NCI-H460 (cell line): ENCODE measurements around the gene HECTD4. TPM values are rescaled to one million over a fixed set of nuclear protein-coding genes. Genes with fewer than 3 reads are reported as not detected.

ENCODE experiments used
- DNase-seq: peaks from one replicate; pipeline ENCODE4 v3.0.0-alpha.2; 2016; ENCODE audit warnings: low read depth; ENCODE audit errors: extremely low read depth
- total RNA-seq: library from RNA; depleted of rRNA; stranded (reverse); fragments of >200 nt; shearing (Covaris generic); gene quantifications from 2 replicates; pipeline ENCODE4 v1.2.3, GENCODE V29; 2014

HECTD4 gene
- total RNA-seq, 1 experiment from 2014 or later: 13.6 TPM

- no peak for DNase-seq
These were observed 56.5 kb downstream of the HECTD4 start for GRCh38 chr12:112325622-112326207.

- no peak for DNase-seq
These were observed 57.1 kb downstream of the HECTD4 start for GRCh38 chr12:112325157-112325556.

DNA sequence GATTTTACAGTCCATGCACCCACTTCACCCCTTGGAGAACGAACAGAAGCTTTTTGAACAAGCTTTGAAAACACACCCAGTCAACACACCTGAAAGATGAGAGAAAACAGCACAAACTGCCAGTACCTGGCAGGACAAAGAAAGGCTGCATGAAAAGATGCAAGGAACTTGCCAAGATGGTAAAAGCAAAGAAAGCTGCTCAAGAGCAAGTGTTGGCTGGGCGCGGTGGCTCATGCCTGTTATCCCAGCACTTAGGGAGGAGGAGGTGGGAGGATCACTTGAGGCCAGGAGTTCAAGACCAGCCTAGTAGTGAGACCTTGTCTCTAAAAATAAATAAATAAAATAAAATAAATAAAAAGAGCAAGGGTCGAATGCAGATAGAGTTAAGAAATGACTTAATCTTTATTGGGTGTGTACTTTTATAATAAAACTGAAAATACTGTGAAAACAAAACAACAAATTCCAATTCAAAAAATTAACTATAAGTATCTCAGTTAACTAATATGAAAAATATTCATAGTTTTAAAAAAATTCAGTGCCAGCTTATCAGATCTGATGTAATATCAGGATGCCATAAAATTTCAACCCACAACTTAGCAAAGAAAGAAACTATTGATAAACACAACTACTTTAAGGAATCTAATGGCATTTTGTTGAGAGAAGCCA lies 59.2 kb downstream of the HECTD4 start:
- DNase-seq: no peak

GRCh38 chr12:112322441-112322840 lies 59.8 kb downstream of the HECTD4 start:
- no peak for DNase-seq

DNA sequence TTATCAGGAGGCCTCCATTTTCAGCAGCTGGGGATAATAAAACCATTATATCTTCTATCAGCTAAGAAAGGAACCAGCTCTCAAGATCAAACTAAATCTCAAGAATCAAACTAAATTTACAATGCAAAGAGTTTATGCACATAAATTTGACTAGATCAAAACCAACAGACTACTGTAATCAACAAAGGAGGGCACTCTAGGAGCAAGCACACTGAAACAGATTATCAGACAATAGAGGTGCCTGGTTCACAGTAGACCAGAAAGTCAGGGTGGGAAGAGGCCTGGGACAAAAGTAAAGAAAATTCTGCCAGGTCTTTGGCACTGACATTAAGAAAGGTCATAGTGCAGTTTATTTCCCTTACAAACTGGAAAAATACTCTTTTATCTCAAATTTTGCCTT lies 61.0 kb downstream of the HECTD4 start:
- DNase-seq: no peak

DNA sequence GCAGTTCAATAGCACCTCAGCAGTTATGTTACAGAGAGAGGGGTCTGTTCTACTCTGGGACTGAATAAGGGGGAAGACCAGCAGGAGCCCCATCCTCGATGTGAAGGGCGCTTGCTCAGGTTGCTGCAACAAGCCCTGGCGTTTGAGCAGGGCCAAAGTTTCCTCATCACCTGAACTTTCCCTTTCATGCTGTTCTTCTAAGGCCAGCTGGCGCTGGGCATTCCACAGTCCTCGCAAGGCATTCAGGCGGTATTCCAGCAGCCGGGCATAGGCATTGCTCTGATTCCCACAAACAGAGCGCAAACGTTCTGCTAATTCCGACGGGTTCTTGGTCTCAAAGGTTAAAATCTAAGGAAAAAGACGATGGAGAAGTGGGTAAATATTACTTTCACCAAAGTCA lies 62.8 kb downstream of the HECTD4 start:
- no peak for DNase-seq

DNA sequence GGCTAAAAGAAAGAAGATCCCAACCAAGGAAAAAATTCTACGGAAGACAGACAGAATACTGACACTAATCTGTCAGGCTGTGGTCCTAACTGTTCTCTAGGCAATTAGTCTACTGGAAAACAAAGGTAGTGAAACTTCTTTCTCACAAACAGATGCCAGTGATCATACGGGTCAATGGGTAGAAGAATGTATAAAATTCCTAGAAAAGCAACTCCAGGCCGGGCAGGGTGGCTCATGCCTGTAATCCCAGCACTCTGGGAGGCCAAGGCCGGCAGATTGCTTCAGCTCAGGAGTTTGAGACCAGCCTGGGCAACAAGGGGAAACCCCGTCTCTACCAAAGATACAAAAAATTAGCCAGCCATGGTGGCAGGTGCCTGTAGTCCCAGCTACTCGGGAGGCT lies 64.8 kb downstream of the HECTD4 start:
- no peak for DNase-seq

DNA sequence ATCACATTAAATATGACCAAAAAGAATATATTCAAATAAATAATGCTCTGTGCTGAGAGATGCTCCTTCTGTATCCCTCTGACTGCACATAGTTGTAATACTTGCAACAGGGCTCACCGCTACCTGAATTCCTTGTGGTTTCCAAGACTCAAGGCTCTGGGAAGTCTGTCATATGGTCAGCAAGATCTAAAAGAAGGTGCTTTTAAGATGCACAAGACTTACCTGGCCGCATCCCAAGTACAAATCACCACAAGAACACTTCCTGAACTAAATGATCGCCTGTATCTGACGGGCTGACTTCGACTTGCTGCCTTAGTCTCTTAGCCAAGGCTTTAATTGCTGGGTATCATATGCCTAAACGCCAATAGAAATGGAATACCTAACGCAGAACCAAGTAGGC lies 67.2 kb downstream of the HECTD4 start:
- no peak for DNase-seq

- DNase-seq: no peak
These were observed 72.4 kb downstream of the HECTD4 start for GRCh38 chr12:112309797-112310196.

- DNase-seq: no peak
These were observed 73.6 kb downstream of the HECTD4 start for GRCh38 chr12:112308652-112309051.

- DNase-seq: no peak
These were observed 74.1 kb downstream of the HECTD4 start for GRCh38 chr12:112308161-112308560.

DNA sequence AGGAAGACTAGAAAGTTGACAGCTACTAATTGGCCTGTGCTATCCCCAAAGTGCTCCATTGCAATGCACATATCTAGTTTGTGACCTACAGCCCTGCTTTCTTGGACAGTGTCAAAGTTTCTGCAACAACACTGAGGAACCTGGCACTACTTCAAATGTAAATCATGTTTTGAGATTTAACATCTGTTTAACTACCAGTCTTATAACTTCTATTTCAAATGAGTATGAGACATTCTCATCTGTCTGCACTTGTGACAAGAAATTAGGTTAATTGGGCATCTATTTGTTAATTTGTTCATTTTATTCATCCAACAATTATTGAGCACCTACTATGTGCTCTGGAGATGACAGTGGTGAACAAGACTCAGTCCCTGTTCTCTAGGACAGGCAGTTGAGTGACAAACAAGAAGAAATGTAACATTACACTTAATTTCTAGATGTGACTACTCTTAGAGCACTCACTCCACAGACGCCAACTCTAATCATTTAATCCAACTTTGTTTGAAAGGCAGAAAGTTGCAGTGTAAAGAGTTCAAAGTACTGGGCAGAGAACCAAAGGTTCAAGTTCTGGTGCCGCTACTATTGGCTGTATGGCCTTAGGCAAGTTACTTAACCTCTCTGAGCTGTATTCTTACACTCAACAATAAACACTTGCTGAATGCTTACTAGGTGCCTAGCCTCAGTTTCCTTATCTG lies 74.8 kb downstream of the HECTD4 start:
- no peak for DNase-seq

DNA sequence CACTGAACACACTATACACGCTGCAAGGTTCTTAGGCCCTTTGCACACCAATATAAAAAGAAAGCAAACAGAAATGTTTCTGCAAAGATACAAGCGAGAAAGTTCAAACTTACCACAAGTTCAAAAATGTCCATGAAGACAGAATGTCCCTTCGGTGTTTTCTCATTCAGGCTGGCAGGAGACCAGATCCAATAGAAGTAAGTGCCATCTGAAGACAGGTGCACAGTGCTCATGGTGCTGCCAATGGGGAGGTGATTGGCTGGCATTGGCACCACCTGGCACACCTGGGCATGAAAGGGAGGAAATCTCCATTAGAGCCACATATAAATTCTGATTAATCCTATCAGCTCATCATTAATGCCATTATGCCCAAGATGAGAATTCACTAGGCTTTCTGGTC lies 76.3 kb downstream of the HECTD4 start:
- no peak for DNase-seq

GRCh38 chr12:112304436-112304835 lies 77.8 kb downstream of the HECTD4 start:
- DNase-seq: no peak

DNA sequence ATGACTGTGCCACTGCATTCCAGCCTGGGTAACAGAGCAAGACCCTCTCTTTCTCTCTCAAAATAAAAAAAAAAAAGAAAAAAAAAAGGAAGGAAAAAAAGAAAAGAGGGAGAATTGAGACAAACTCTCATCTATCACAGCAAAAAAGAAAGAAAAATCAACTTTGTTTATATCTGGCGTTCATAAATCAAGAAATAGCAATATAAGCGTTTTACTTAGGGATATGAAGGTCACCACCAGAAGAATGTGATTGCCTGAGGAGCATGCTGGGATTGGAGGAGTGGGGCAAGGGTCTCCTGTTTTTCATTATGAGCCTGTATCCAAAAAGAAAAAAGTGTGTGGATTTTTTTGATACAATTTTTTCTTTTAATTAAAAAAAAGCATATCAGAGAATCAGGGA lies 78.4 kb downstream of the HECTD4 start:
- no peak for DNase-seq

GRCh38 chr12:112303004-112303403 lies 79.2 kb downstream of the HECTD4 start:
- DNase-seq: no peak

GRCh38 chr12:112299704-112300103 lies 82.5 kb downstream of the HECTD4 start:
- DNase-seq: no peak

- no peak for DNase-seq
These were observed 85.0 kb downstream of the HECTD4 start for GRCh38 chr12:112297188-112297587.

GRCh38 chr12:112296183-112296582 lies 86.0 kb downstream of the HECTD4 start:
- no peak for DNase-seq

DNA sequence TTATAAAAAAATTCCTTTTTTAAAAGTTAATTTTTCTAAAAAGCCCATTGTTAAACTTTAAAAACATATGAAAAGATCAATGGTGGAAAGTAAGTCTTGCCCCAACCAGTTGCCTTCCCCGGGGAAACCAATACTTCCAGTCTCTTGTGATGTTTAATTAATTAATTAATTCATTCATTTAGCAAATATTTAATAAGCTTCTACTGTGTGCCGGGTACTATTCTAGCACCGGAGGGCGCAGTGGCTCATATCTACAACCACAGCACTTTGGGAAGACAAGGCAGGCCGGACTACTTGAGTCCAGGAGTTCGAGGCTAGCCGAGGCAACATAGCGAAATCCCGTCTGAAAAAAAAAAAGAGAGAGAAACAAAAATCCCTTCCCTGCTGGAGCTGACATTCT lies 87.4 kb downstream of the HECTD4 start:
- DNase-seq: peak; percentile 6

- no peak for DNase-seq
These were observed 93.6 kb downstream of the HECTD4 start for GRCh38 chr12:112288638-112289037.
